Measurements from ENCODE around the gene TEX261. TPM values are rescaled to one million over a fixed set of nuclear protein-coding genes. Genes with fewer than 3 reads are reported as not detected.

Gene TEX261
- total and polyA plus RNA-seq, 2 of the 8 experiments (the other 6 are each of a cell fraction or from before 2014, with no cell fraction given), result 25.2 to 30.1 TPM

GRCh38 chr2:70985283-70985688 lies 9.4 kb downstream of the TEX261 start:
- Histone ChIP-seq H2BK120ac (replicated peaks; ENCODE audit: low read depth, low read length) (no peak overlapping the region), H2BK5ac (ENCODE audit: low read depth, low read length) (no peak overlapping the region), H3K27me3 (replicated peaks in 1 of 4; ENCODE audit: control insufficient read depth in 3 of 4, extremely low read depth in 1 of 4, insufficient read depth in 3 of 4, low read length in 3 of 4) (peaks cover 0 to 2% (median under 1%) of the 10 kb centered on the region in 4 experiments; a peak in 1 of 7 replicates), H4K91ac (replicated peaks; ENCODE audit: insufficient read length, low read length) (no peak overlapping the region), H3K9ac (replicated peaks in 1 of 4; ENCODE audit: extremely low read depth in 1 of 4, low read depth in 3 of 4, low read length in 3 of 4) (no peak overlapping the region), H2BK15ac (ENCODE audit: low read length) (no peak overlapping the region), H3K9me3 (ENCODE audit: insufficient read depth in 2 of 2, low read depth in 1 of 2, low read length in 1 of 2) (no peaks in the 10 kb centered on the region), H3K27ac (ENCODE audit: low read depth, low read length) (no peak overlapping the region), H3K23me2 (ENCODE audit: low read depth, low read length) (no peaks in the 10 kb centered on the region), H2AK5ac (ENCODE audit: low read depth, low read length) (no peak overlapping the region), H3K79me1 (ENCODE audit: low read depth, low read length) (no peaks in the 10 kb centered on the region), H3K23ac (ENCODE audit: insufficient read length) (no peak overlapping the region), H4K20me1 (replicated peaks in 1 of 2; ENCODE audit: control insufficient read depth in 1 of 2, insufficient read depth in 2 of 2, low read length in 2 of 2) (peaks cover 0 to 6% of the 10 kb centered on the region in 2 experiments), H4K5ac (ENCODE audit: insufficient read length, low read depth, low read length) (no peak overlapping the region), H3K18ac (ENCODE audit: extremely low read depth, low read length) (no peak overlapping the region), H3K4me1 (replicated peaks in 1 of 4; ENCODE audit: control insufficient read depth in 3 of 4, insufficient read depth in 4 of 4, low read length in 3 of 4) (peaks cover 0 to 6% (median 4%) of the 10 kb centered on the region in 4 experiments; a peak in 4 of 7 replicates), H3K56ac (replicated peaks; ENCODE audit: insufficient read length, low read depth, low read length) (no peak overlapping the region), H3K14ac (ENCODE audit: insufficient read length) (no peak overlapping the region), H3K79me2 (ENCODE audit: control insufficient read depth in 1 of 2, insufficient read depth in 2 of 2, low read length in 2 of 2) (no peaks in the 10 kb centered on the region), H2BK12ac (ENCODE audit: low read depth, low read length) (no peak overlapping the region), H4K8ac (ENCODE audit: extremely low read depth, insufficient read depth, low read length) (no peak overlapping the region), H3K4me2 (ENCODE audit: insufficient read depth in 1 of 2, low read depth in 2 of 2, low read length in 2 of 2) (no peak overlapping the region), H2BK20ac (ENCODE audit: low read length) (no peak overlapping the region), H3K36me3 (ENCODE audit: control insufficient read depth in 2 of 4, insufficient read depth in 4 of 4, low read length in 3 of 4) (peaks cover 0 to 9% (median 2%) of the 10 kb centered on the region in 4 experiments; a peak in 2 of 8 replicates), H3K4me3 (ENCODE audit: extremely low read depth in 1 of 4, insufficient read depth in 2 of 4, low read depth in 3 of 4, low read length in 4 of 4) (no peak overlapping the region), H2AFZ (ENCODE audit: low read length) (no peak overlapping the region), H3K4ac (replicated peaks; ENCODE audit: insufficient read length, low read depth, low read length) (no peak overlapping the region)
- ChIA-PET CTCF (ENCODE audit: partially characterized antibody) (interaction anchor here (0.6 to 7.1 kb wide), 25 partner anchors 8 to 433 kb away, joined by 3 to 66 read pairs (median 5); partner anchors contain the start of genes FIGLA, NAGK and TEX261), POLR2A (ENCODE audit: partially characterized antibody) (interaction anchor here (0.6 to 1.0 kb wide), 2 partner anchors 16 to 97 kb away, joined by 3 to 7 read pairs; no protein-coding TSS in a partner anchor)
- 55% methylated on average over 4 of the region's 5 CpGs; no CpG with 5 or more reads in 1 of the 2 experiments for WGBS, 2 experiments (ENCODE audit: extremely low coverage in 1 of 2, insufficient coverage in 1 of 2, insufficient read length in 1 of 2, insufficient replicate concordance in 2 of 2, low coverage in 1 of 2, low lambda C conversion rate in 2 of 2, missing lambda C conversion rate in 1 of 2)
- FAIRE-seq (no peak), DNase-seq (ENCODE audit: low read depth in 1 of 2, low spot score in 2 of 2) (no peak)
- TF ChIP-seq TEAD4 (IDR thresholded peaks at IDR 0.05; ENCODE audit: low read depth, low read length) (no peak), BACH1 (IDR thresholded peaks at IDR 0.05; ENCODE audit: low read length) (no peak), TCF12 (IDR thresholded peaks at IDR 0.05; ENCODE audit: low read depth, low read length) (no peak), CTBP2 (IDR thresholded peaks at IDR 0.05; ENCODE audit: borderline replicate concordance, insufficient read depth, insufficient read length, low read length) (no peak), JUN (IDR thresholded peaks at IDR 0.05; ENCODE audit: low read depth, low read length) (no peak), TAF7 (optimal IDR thresholded peaks at IDR 0.05; ENCODE audit: borderline replicate concordance, low read depth, low read length) (no peak), CBX8 (IDR thresholded peaks at IDR 0.05; ENCODE audit: borderline replicate concordance, low read depth, low read length) (no peak), E2F6 (IDR thresholded peaks at IDR 0.05) (no peak), RXRA (IDR thresholded peaks at IDR 0.05; ENCODE audit: insufficient read depth, low read depth, low read length) (no peak), GTF2F1 (IDR thresholded peaks at IDR 0.05; ENCODE audit: borderline replicate concordance, low read depth, low read length) (no peak), GABPA (IDR thresholded peaks at IDR 0.05; ENCODE audit: borderline replicate concordance, insufficient read depth, low read length) (no peak), KDM5A (IDR thresholded peaks at IDR 0.05; ENCODE audit: low read length) (no peak), CEBPB (IDR thresholded peaks at IDR 0.05; ENCODE audit: low read depth, low read length) (no peak), SIX5 (IDR thresholded peaks at IDR 0.05; ENCODE audit: low read depth, low read length) (no peak)

Data from H1 (cell line).